Measurements from ENCODE around the gene JCHAIN.

Gene JCHAIN

GRCh38 chr4:70703619-70704214 lies 37.4 kb upstream of the JCHAIN start:
- no peak for TF ChIP-seq GATA2 (IDR thresholded peaks at IDR 0.05; ENCODE audit: low read depth, low read length)

DNA sequence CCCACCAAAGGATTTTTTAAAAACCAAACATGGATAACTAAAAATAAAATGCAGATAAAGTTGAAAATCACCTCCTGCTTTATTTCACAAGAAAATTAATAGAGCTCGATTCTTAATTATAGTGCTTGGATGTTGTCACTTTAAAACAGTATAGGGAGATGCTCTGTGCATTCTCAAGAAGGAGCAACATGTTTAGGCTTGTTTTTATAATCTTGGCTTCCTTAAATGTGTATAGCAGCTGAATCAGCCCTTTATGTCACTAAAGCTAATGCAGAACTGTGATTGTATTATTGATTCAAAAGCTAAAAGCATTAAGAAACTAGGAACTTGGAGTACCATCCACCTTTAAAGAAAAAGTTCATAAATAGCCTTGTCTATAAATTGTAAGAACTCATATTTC lies 35.0 kb upstream of the JCHAIN start:
- TF ChIP-seq GATA2 (IDR thresholded peaks at IDR 0.05; ENCODE audit: low read depth, low read length) = no peak
- no peak for TF ChIP-seq GATA3 (IDR thresholded peaks at IDR 0.05; ENCODE audit: low read depth, low read length)

GRCh38 chr4:70700712-70701111 lies 34.4 kb upstream of the JCHAIN start:
- no peak for TF ChIP-seq GATA2 (IDR thresholded peaks at IDR 0.05; ENCODE audit: low read depth, low read length)
- no peak for TF ChIP-seq GATA3 (IDR thresholded peaks at IDR 0.05; ENCODE audit: low read depth, low read length)

DNA sequence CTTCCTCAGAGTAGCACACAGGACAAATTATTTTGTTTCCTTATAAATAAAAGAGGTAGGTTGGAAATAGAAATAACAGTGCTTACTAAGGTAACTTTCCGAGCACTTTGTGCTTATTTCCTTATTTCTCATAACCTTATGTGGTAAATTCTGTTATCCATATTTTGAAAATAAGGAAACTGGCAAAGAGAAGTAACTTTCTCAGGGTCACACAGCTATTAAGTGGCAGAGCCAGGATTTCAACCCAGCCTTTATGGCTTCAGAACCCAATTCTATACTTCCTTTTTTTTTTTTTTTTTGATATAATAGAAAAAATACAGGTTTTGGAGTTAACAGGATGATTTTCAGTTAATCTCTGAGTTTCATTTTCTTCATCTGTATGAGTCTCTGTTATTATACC lies 25.4 kb upstream of the JCHAIN start:
- TF ChIP-seq GATA3 (IDR thresholded peaks at IDR 0.05; ENCODE audit: low read depth, low read length) = no peak

- TF ChIP-seq GATA2 (IDR thresholded peaks at IDR 0.05; ENCODE audit: low read depth, low read length) = no peak
- no peak for TF ChIP-seq GATA3 (IDR thresholded peaks at IDR 0.05; ENCODE audit: low read depth, low read length)
Observed at GRCh38 chr4:70688795-70689231, 22.5 kb upstream of the JCHAIN start.

GRCh38 chr4:70687821-70688794 lies 21.8 kb upstream of the JCHAIN start, which contains the start of gene UTP3:
UTP3 (plus strand) TSS chr4:70688532; CDS start chr4:70688678, 146 bp downstream.
- TF ChIP-seq GATA2 (IDR thresholded peaks at IDR 0.05; ENCODE audit: low read depth, low read length) (peak; percentile 80), GATA3 (IDR thresholded peaks at IDR 0.05; ENCODE audit: low read depth, low read length) (no peak)

DNA sequence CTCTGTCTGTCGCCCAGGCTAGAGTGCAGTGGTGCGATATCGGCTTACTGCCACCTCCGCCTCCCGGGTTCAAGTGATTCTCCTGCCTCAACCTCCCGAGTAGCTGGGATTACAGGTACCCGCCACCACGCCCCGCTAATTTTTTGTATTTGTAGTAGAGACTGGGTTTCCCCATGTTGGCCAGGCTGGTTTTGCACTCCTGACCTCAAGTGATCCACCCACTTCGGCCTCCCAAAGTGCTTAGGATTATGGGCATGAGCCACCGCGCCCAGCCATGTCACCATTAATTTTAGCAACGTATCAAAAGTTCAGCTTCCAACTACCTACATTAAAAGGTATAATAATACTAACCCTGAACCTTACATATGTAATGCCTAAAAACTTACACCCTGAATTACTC lies 21.1 kb upstream of the JCHAIN start:
- TF ChIP-seq GATA2 (IDR thresholded peaks at IDR 0.05; ENCODE audit: low read depth, low read length) (no peak), GATA3 (IDR thresholded peaks at IDR 0.05; ENCODE audit: low read depth, low read length) (no peak)

- no peak for TF ChIP-seq GATA2 (IDR thresholded peaks at IDR 0.05; ENCODE audit: low read depth, low read length)
- no peak for TF ChIP-seq GATA3 (IDR thresholded peaks at IDR 0.05; ENCODE audit: low read depth, low read length)
Observed at GRCh38 chr4:70681704-70682103, 15.4 kb upstream of the JCHAIN start.

- TF ChIP-seq GATA3 (IDR thresholded peaks at IDR 0.05; ENCODE audit: low read depth, low read length) = no peak
Observed at GRCh38 chr4:70680934-70681333, 14.6 kb upstream of the JCHAIN start.

DNA sequence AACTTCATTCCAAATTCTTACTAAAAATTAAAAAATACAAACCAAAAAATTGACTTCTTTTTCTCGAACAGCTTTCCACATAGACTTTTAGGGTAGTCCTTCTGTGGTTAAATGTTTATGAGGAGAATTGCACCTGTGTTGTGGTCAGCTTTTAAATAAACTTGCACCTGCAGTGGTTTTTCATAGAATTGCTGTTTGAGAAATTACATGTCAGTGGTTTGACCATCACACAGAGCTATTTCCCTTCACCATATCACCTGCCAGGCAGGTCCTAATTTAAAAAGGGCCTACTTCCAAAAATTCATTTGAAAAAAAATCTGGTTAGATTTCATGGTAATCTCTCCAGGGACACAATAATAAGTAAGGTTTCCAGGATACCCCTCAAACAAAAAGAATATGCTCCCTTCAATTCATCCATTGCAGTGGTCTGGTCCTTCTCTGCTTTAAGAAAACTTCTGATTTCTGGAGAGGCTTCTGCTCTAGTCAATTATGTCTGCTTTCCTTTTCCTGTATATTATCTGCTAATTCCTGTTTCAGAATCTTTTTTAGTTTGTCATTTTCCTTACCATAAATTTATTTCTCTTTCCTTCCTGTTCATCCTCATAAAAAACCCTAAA lies 12.2 kb upstream of the JCHAIN start:
- TF ChIP-seq GATA3 (IDR thresholded peaks at IDR 0.05; ENCODE audit: low read depth, low read length) (no peak), GATA2 (IDR thresholded peaks at IDR 0.05; ENCODE audit: low read depth, low read length) (no peak)

- no peak for TF ChIP-seq GATA3 (IDR thresholded peaks at IDR 0.05; ENCODE audit: low read depth, low read length)
- no peak for TF ChIP-seq GATA2 (IDR thresholded peaks at IDR 0.05; ENCODE audit: low read depth, low read length)
Observed at GRCh38 chr4:70676554-70677090, 10.3 kb upstream of the JCHAIN start.

- TF ChIP-seq GATA2 (IDR thresholded peaks at IDR 0.05; ENCODE audit: low read depth, low read length) (no peak), GATA3 (IDR thresholded peaks at IDR 0.05; ENCODE audit: low read depth, low read length) (no peak)
Observed at GRCh38 chr4:70674731-70675130, 8.4 kb upstream of the JCHAIN start.

DNA sequence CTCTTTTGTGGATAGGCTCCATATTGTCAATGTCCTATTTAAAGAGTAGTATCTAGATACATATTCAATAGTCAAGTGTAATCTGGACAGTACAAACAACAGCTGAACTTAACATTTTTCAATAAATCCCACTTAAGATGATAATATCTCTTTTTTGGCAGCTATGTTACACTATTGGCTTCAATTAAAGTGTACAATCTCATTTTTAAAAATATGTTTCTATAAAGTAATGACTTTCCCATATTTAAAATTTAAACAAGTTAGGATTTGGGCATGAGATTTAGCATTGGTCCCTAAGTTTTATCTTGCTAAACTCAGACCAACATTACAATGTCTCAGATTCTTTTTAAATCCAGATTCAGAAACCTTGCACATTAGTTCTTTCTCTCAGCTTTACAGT lies 7.9 kb upstream of the JCHAIN start:
- no peak for TF ChIP-seq GATA3 (IDR thresholded peaks at IDR 0.05; ENCODE audit: low read depth, low read length)
- TF ChIP-seq GATA2 (IDR thresholded peaks at IDR 0.05; ENCODE audit: low read depth, low read length) = no peak

GRCh38 chr4:70671091-70671490 lies 4.8 kb upstream of the JCHAIN start:
- TF ChIP-seq GATA3 (IDR thresholded peaks at IDR 0.05; ENCODE audit: low read depth, low read length) = no peak
- TF ChIP-seq GATA2 (IDR thresholded peaks at IDR 0.05; ENCODE audit: low read depth, low read length) = no peak
